Measurements from ENCODE around the gene ADAM33.

ADAM33 gene

GRCh38 chr20:3691306-3691705, 9.5 kb upstream of the ADAM33 start:
- no peak for DNase-seq (ENCODE audit: low read depth in 1 of 2, low spot score in 1 of 2)

- no peak for DNase-seq (ENCODE audit: low read depth in 1 of 2, low spot score in 1 of 2)
Observed at GRCh38 chr20:3690413-3690812, 8.6 kb upstream of the ADAM33 start.

- no peak for DNase-seq (ENCODE audit: low read depth in 1 of 2, low spot score in 1 of 2)
Observed at GRCh38 chr20:3689978-3690377, 8.2 kb upstream of the ADAM33 start.

GRCh38 chr20:3687655-3688054, 5.8 kb upstream of the ADAM33 start:
- DNase-seq (ENCODE audit: low read depth in 1 of 2, low spot score in 1 of 2): no peak

GRCh38 chr20:3686867-3687321, 5.1 kb upstream of the ADAM33 start:
- DNase-seq (ENCODE audit: low read depth in 1 of 2, low spot score in 1 of 2): no peak

GRCh38 chr20:3686421-3686820, 4.6 kb upstream of the ADAM33 start:
- DNase-seq (ENCODE audit: low read depth in 1 of 2, low spot score in 1 of 2): no peak

- DNase-seq (ENCODE audit: low read depth in 1 of 2, low spot score in 1 of 2): no peak
Observed at GRCh38 chr20:3685341-3685740, 3.5 kb upstream of the ADAM33 start.

- no peak for DNase-seq (ENCODE audit: low read depth in 1 of 2, low spot score in 1 of 2)
Observed at GRCh38 chr20:3681352-3681930, 369 bp downstream of the ADAM33 start.

- no peak for DNase-seq (ENCODE audit: low read depth in 1 of 2, low spot score in 1 of 2)
Observed at GRCh38 chr20:3680701-3681351, 984 bp downstream of the ADAM33 start.

GRCh38 chr20:3679749-3680700, 1.8 kb downstream of the ADAM33 start:
- no peak for DNase-seq (ENCODE audit: low read depth in 1 of 2, low spot score in 1 of 2)

GRCh38 chr20:3678856-3679720, 2.7 kb downstream of the ADAM33 start:
- no peak for DNase-seq (ENCODE audit: low read depth in 1 of 2, low spot score in 1 of 2)

- DNase-seq (ENCODE audit: low read depth in 1 of 2, low spot score in 1 of 2): no peak
Observed at GRCh38 chr20:3678198-3678597, 3.6 kb downstream of the ADAM33 start.

- no peak for DNase-seq (ENCODE audit: low read depth in 1 of 2, low spot score in 1 of 2)
Observed at GRCh38 chr20:3677733-3678132, 4.1 kb downstream of the ADAM33 start.

- DNase-seq (ENCODE audit: low read depth in 1 of 2, low spot score in 1 of 2): no peak
Observed at GRCh38 chr20:3674995-3675900, 6.6 kb downstream of the ADAM33 start.

- no peak for DNase-seq (ENCODE audit: low read depth in 1 of 2, low spot score in 1 of 2)
Observed at GRCh38 chr20:3674447-3674846, 7.4 kb downstream of the ADAM33 start.

GRCh38 chr20:3673221-3674070, 8.4 kb downstream of the ADAM33 start:
- DNase-seq (ENCODE audit: low read depth in 1 of 2, low spot score in 1 of 2): no peak

GRCh38 chr20:3672547-3673171, 9.2 kb downstream of the ADAM33 start:
- no peak for DNase-seq (ENCODE audit: low read depth in 1 of 2, low spot score in 1 of 2)

GRCh38 chr20:3671986-3672546, 9.7 kb downstream of the ADAM33 start:
- DNase-seq (ENCODE audit: low read depth in 1 of 2, low spot score in 1 of 2): no peak

All from activated T-helper 1 cell treated with anti-CD3 and anti-CD28 coated beads, Interleukin-2, amount 50 U/mL, for 16 hours (primary cell).